GM12874 (cell line): Measurements from ENCODE around the gene TRIP13.

Experiments
- CTCF ChIP-seq: IDR thresholded peaks from 2 replicates; pipeline ENCODE4 v1.5.1; 2011; ENCODE audit warnings: low read depth, mild to moderate bottlenecking, control low read depth, low read length, moderate library complexity; ENCODE audit not compliant: insufficient read depth

TRIP13 gene

GRCh38 chr5:893711-894110 lies 1.0 kb downstream of the TRIP13 start:
- TF ChIP-seq CTCF, result no peak

GRCh38 chr5:900781-901180 lies 8.1 kb downstream of the TRIP13 start:
- TF ChIP-seq CTCF, result no peak

GRCh38 chr5:902129-902916 lies 9.6 kb downstream of the TRIP13 start:
- no peak for TF ChIP-seq CTCF

- TF ChIP-seq CTCF, result no peak
Observed at GRCh38 chr5:903756-904096, 11.0 kb downstream of the TRIP13 start.

- TF ChIP-seq CTCF, result no peak
Observed at GRCh38 chr5:905139-905642, 12.5 kb downstream of the TRIP13 start.

- TF ChIP-seq CTCF, result no peak
Observed at GRCh38 chr5:907366-907910, 14.8 kb downstream of the TRIP13 start.

- no peak for TF ChIP-seq CTCF
Observed at GRCh38 chr5:908172-908571, 15.5 kb downstream of the TRIP13 start.
